ACHN (cell line): Measurements from ENCODE around the gene NUS1.
"Not testable (repeated sequence)": the region's sequence is repeated elsewhere in the genome, so short reads cannot be mapped to it uniquely, and the experiment has no call there.

ENCODE experiments used
- DNase-seq: peaks from one replicate; pipeline ENCODE4 v3.0.0-alpha.2; 2015
- in situ Hi-C: cut with HindIII; loops from 2 replicates; pipeline ENCODE4 v1.10.0; 2017; ENCODE audit warnings: low sequenced_read_pairs, low pct_ligation_motif_present, low pct_unique_long_range_greater_than_20kb

The NUS1 gene

GRCh38 chr6:117689584-117689983 is 14.3 kb downstream of the NUS1 start:
- in situ Hi-C loops, DNase-seq: not testable (repeated sequence)

GRCh38 chr6:117706504-117706903 is 31.2 kb downstream of the NUS1 start:
- in situ Hi-C loops: no loop called here
- no peak for DNase-seq

- DNase-seq, in situ Hi-C loops: not testable (repeated sequence)
Measured at GRCh38 chr6:117706936-117707509, 31.8 kb downstream of the NUS1 start.

- in situ Hi-C loops: no loop called here
- DNase-seq: no peak
Measured at GRCh38 chr6:117711369-117711768, 36.1 kb downstream of the NUS1 start.

GRCh38 chr6:117718895-117719294 is 43.6 kb downstream of the NUS1 start:
- in situ Hi-C loops: no loop called here
- DNase-seq: no peak

GRCh38 chr6:117721520-117721919 is 46.3 kb downstream of the NUS1 start:
- DNase-seq, in situ Hi-C loops: not testable (repeated sequence)

GRCh38 chr6:117728626-117729025 is 53.4 kb downstream of the NUS1 start:
- no peak for DNase-seq
- in situ Hi-C loops: no loop called here

GRCh38 chr6:117729613-117730012 is 54.3 kb downstream of the NUS1 start:
- no peak for DNase-seq
- in situ Hi-C loops: no loop called here

GRCh38 chr6:117733341-117733740 is 58.1 kb downstream of the NUS1 start:
- DNase-seq: no peak
- in situ Hi-C loops: no loop called here

- in situ Hi-C loops: no loop called here
- DNase-seq: no peak
Measured at GRCh38 chr6:117739869-117740268, 64.6 kb downstream of the NUS1 start.

GRCh38 chr6:117740605-117741004 is 65.3 kb downstream of the NUS1 start:
- in situ Hi-C loops: no loop called here

GRCh38 chr6:117750675-117751074 is 75.4 kb downstream of the NUS1 start:
- DNase-seq, in situ Hi-C loops: not testable (repeated sequence)

More at GRCh38 chr6:117740605-117741004, 65.3 kb downstream of the NUS1 start:
- no peak for DNase-seq
